ENCODE data around the gene HTR3B.
"Not testable (repeated sequence)": the region's sequence is repeated elsewhere in the genome, so short reads cannot be mapped to it uniquely, and the experiment has no call there.

Gene HTR3B

DNA sequence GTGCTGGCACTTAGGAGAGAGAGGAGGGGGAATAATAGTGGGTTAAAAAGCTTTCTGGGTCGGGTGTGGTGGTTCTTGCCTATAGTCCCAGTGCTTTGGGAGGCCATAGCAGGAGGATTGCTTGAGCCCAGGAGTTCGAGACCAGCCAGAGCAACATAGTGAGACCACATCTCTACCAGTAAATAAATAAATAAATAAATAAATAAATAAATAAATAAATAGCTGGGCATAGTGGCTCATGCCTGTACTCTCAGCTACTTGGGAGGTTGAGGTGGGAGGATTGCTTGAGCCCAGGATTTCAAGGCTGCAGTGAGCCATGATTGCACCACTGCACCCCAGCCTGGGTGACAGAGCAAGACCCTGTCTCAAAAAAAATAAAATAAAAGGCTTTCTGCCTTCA lies 41.6 kb downstream of the HTR3B start:
- not testable (repeated sequence) for DNase-seq (ENCODE audit: low read depth)

DNA sequence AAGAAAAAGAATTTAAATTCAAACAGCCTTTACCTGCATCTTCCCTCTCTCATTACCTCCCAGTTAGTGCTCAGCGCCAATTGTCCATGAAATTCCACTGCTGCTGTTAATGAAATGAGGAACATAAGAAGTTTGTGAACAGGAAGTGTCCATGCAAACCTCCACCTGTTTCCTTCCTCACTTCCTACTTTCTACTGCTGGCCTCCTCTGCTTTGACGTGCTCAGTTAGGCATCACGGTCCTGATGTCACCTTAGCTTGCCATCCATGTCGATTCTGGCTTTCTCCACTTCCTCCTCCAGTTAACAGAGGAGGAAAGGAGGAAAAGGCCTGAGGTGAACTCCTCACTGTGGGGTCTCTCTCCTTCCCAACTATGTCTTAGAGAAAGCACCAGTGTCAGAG lies 43.4 kb downstream of the HTR3B start:
- no peak for DNase-seq (ENCODE audit: low read depth)

DNA sequence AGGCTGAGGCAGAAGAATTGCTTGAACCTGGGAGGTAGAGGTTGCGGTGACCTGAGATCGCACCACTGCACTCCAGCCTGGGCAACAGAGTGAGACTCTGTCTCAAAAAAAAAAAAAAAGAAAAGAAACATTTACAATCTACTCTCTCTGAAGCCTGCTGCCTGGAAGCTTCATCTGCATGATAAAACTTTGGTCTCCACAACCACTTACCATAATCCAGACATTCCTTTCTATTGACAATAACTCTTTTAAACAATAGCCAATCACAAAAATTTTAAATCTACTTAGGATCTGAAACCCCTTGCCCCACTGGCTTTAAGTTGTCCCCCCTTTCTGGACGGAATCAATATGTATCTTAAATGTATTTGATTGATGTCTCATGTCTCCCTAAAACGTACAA lies 45.3 kb downstream of the HTR3B start:
- DNase-seq (ENCODE audit: low read depth): no peak

DNA sequence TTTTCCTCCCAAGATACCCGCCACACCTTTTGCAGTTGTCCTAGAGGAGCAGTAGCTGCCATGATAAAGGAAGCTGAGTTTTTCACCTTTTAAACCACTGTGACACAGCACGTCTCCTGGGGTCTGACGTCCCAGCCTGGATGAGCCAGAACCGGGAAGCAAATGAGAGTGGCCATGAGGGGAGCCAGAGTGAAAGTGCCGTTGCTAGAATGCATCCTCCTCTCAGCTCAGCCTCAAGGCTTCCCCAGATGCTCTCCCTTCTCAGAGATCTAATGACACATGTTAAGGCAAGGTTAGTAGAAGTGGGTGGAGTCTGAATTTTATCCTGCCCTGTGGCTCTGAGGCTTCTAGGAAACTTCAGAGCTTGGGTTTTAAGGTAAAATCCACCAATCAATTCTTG lies 46.9 kb downstream of the HTR3B start:
- no peak for DNase-seq (ENCODE audit: low read depth)

DNA sequence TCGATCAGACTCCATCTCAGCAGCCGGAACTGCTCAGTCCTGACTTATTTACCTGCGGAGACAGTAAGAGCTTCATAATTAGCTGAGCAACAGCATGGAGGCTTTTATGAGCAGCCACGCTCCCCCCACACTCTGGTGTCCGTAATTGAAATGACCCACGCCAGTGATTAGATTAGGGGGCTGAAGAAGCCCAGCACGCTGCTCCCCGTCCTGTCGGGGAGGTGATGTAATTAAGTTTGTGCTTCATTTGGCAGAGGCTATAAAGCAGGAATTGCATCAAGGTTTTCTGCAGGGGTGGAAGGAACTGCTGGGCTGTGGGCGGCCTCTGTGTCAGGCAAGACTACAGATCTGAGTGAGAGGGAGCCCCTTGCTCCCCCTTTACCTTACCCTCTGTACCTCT lies 47.5 kb downstream of the HTR3B start:
- DNase-seq (ENCODE audit: low read depth): no peak

- DNase-seq (ENCODE audit: low read depth): no peak
These were observed 48.0 kb downstream of the HTR3B start for GRCh38 chr11:113952588-113952987.

GRCh38 chr11:113954235-113954634 lies 49.6 kb downstream of the HTR3B start:
- no peak for DNase-seq (ENCODE audit: low read depth)

GRCh38 chr11:113956986-113957385 lies 52.4 kb downstream of the HTR3B start:
- no peak for DNase-seq (ENCODE audit: low read depth)

GRCh38 chr11:113960702-113961330 lies 56.2 kb downstream of the HTR3B start:
- no peak for DNase-seq (ENCODE audit: low read depth)

DNA sequence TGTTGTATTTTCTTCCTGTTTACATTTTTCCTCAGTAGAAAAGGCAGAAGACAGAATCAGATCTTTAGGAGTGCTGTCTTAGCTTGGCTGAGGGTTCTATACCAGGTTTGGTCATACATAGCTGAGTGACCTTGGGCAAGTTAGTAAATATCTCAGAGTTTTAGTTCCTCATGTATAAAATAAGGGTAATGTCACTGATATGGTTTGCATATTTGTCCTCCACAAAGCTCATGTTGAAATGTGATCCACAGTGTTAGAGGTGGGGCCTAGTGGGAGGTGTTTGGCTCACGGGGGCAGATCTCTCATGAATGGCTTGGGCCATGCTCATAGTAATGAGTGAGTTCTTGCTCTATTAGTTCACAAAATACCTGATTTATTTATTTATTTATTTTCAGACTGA lies 62.8 kb downstream of the HTR3B start:
- DNase-seq (ENCODE audit: low read depth): no peak

DNA sequence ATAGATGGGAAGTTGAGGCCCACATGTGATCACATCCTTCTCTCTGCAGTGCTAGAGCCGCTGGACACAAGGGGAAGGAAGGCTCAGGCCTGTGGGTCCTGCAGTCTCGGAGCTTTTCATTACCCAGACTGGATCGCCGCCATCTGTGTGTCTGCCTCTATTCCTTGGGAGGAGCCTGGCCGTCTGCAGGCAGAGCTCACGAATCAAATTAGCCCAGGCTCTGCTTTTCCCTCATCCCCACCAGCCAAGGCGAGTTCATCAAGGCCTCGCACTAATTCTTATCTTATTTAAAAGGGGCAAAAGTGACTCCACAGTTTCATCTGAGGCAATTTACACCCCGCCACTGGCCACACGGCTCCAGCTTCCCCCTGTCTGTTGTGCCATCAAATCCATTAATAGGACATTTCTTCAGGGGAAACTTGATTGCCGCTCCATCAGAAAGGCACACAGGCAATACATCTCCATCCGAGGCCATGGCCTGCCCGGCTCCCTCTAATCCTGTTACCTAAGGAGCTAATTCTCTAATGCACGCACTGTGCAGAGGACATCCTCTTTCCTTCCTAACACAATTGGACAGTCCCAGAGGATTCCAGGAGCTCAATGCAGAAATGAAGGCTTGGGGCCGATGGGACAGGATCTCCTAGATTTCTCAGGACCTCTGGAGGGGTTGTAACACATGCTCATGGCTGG lies 67.1 kb downstream of the HTR3B start:
- no peak for DNase-seq (ENCODE audit: low read depth)

- no peak for DNase-seq (ENCODE audit: low read depth)
These were observed 70.3 kb downstream of the HTR3B start, which contains the start of gene HTR3A for GRCh38 chr11:113974741-113975470. Gene HTR3A (plus strand): TSS chr11:113975108. CDS start chr11:113975326, 218 bp downstream.

DNA sequence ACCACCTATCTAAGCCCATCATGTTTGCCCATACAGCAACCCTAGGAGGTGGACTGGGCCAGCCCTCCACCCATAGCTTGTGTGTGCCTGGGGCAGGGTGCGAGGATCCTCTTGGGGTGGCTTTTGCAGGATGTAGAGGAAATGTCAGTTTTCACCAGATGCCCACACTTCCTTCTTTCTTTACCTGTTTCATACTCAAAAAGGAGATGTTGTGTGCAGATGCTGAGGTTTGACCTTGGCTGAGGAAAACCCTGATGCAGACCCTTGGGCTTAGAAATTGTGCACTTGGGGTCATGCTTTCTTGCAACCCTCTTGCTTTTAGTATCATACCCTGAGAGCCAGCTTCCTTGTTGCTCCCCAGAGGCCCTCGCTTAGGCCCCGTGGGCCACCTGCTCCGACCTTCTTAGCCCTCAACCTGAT lies 72.5 kb downstream of the HTR3B start:
- DNase-seq (ENCODE audit: low read depth): no peak

DNA sequence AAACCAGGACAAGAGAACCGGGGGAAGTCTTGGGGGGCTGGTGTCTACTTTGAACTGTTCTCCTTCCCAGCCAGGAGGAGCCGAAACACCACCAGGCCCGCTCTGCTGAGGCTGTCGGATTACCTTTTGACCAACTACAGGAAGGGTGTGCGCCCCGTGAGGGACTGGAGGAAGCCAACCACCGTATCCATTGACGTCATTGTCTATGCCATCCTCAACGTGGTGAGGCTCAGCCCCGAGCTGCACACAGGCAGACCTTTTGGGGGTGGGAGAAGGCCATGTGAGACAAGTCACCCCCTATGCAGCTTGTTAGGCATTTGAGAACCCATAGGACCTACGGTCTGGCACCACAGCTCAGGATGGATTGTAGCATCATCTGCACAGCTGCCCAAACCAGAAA lies 73.1 kb downstream of the HTR3B start:
- no peak for DNase-seq (ENCODE audit: low read depth)

DNA sequence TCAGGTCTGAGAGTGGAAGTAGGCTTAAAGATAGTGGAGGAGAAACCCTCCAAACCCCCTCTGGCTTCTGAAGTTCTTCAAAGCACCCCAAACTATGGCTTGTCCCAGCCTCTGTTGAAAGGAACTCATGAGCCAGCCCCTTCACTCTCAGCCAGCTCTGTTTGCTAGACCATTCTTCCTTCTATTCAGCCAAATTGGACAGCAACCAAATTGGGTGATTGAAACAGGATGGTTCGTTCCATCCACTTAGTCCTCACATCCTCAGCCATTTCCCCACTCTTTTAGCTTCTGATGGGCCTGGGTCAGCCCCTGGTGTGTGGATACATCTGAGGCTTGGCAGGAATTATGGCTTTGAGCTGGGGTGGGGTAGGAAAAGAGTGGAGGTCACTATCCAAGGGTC lies 74.8 kb downstream of the HTR3B start:
- DNase-seq (ENCODE audit: low read depth): no peak

DNA sequence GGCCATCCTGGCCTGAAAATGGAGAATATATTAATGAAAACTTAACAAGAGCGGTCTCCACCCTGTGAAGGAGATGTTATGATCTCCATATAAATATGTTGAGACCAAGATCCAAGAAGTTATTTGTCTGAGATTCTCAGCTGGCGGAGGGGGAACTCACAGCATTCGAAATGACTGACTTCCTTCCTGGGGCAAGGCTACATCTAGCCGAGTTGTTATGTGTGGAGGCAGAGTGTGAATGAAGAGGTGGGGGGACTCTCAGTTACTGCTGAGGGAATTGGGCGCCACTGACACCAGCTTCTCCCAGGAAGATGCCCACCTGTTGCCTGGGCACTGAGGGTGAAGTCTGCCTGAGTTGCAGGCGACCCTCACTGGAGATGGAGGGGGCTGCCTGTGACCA lies 76.2 kb downstream of the HTR3B start:
- DNase-seq (ENCODE audit: low read depth): no peak

- DNase-seq (ENCODE audit: low read depth): no peak
These were observed 77.7 kb downstream of the HTR3B start for GRCh38 chr11:113982306-113982705.

- no peak for DNase-seq (ENCODE audit: low read depth)
These were observed 80.2 kb downstream of the HTR3B start for GRCh38 chr11:113984781-113985180.

DNA sequence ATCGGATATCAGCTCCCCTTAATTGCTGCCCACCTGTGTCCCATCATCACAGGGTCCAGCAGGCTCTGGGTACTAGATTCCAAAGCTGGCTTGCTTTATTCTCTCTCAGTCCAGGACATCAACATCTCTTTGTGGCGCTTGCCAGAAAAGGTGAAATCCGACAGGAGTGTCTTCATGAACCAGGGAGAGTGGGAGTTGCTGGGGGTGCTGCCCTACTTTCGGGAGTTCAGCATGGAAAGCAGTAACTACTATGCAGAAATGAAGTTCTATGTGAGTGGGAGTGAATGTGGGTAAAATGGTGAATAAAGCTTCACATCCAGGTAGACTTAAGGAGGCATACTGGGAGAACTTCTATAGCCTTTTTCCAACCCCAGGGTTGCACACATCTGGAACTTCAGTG lies 81.3 kb downstream of the HTR3B start:
- DNase-seq (ENCODE audit: low read depth): no peak

DNA sequence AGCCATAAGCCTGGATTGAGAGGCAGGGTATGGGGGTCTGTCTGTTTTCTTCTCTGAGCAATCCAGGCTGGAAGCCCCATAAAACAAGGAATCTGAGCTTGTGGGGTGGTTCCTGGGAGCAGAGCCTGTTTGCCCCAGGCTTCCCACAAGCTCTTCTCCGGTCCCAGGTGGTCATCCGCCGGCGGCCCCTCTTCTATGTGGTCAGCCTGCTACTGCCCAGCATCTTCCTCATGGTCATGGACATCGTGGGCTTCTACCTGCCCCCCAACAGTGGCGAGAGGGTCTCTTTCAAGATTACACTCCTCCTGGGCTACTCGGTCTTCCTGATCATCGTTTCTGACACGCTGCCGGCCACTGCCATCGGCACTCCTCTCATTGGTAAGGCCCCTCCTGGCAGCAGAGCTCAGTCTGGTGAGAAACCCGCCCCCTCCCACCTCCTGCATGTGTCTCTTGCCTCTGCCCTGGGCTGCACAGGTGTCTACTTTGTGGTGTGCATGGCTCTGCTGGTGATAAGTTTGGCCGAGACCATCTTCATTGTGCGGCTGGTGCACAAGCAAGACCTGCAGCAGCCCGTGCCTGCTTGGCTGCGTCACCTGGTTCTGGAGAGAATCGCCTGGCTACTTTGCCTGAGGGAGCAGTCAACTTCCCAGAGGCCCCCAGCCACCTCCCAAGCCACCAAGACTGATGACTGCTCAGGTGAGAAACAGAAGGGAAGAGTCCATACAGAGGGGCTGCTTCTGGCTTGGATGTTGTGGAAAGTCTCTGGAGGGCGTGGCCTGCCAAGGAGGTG lies 82.0 kb downstream of the HTR3B start:
- DNase-seq (ENCODE audit: low read depth): no peak

DNA sequence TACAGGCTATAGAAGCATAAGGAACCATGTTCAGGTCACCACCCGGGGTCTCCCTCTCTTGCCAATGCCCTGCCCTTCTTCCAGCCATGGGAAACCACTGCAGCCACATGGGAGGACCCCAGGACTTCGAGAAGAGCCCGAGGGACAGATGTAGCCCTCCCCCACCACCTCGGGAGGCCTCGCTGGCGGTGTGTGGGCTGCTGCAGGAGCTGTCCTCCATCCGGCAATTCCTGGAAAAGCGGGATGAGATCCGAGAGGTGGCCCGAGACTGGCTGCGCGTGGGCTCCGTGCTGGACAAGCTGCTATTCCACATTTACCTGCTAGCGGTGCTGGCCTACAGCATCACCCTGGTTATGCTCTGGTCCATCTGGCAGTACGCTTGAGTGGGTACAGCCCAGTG lies 84.8 kb downstream of the HTR3B start:
- DNase-seq (ENCODE audit: low read depth): no peak

- no peak for DNase-seq (ENCODE audit: low read depth)
These were observed 85.3 kb downstream of the HTR3B start for GRCh38 chr11:113989916-113990315.

Data from stimulated activated CD8-positive, alpha-beta memory T cell treated with anti-CD3 and anti-CD28 coated beads, Interleukin-12 subunit alpha, Interleukin-12 subunit beta, amount 100 ng/mL, for 1 hour (primary cell).